Activated CD4-positive, alpha-beta T cell treated with anti-CD3 and anti-CD28 coated beads, Interleukin-10, Interleukin-2, amounts not matched to agents 100 ng/mL and 50 ng/mL, durations not matched to agents 16 hours and 8 hours (primary cell): ENCODE measurements around the gene FAM204A.
A peak's percentile ranks its signal among the peaks of the same experiment; 100 is the strongest.

ENCODE experiments used
- DNase-seq: peaks from one replicate; pipeline ENCODE4 v3.0.0-alpha.2; 2020

The FAM204A gene

GRCh38 chr10:118276727-118277126 is 65.4 kb downstream of the FAM204A start:
- DNase-seq = no peak

- no peak for DNase-seq
Observed at GRCh38 chr10:118276204-118276603, 65.9 kb downstream of the FAM204A start.

GRCh38 chr10:118273662-118274061 is 68.5 kb downstream of the FAM204A start:
- DNase-seq = no peak

- DNase-seq = no peak
Observed at GRCh38 chr10:118272767-118273166, 69.4 kb downstream of the FAM204A start.

GRCh38 chr10:118272149-118272721 is 69.9 kb downstream of the FAM204A start:
- no peak for DNase-seq

- DNase-seq = no peak
Observed at GRCh38 chr10:118271671-118272070, 70.5 kb downstream of the FAM204A start.

GRCh38 chr10:118266098-118266748 is 75.9 kb downstream of the FAM204A start:
- no peak for DNase-seq

- DNase-seq = no peak
Observed at GRCh38 chr10:118264838-118265470, 77.2 kb downstream of the FAM204A start.

- no peak for DNase-seq
Observed at GRCh38 chr10:118264252-118264651, 77.9 kb downstream of the FAM204A start.

GRCh38 chr10:118262538-118262937 is 79.6 kb downstream of the FAM204A start:
- DNase-seq = no peak

GRCh38 chr10:118259288-118259906 is 82.7 kb downstream of the FAM204A start:
- DNase-seq = peak; percentile 34

- DNase-seq = no peak
Observed at GRCh38 chr10:118258285-118258684, 83.8 kb downstream of the FAM204A start.

GRCh38 chr10:118256825-118257570 is 85.1 kb downstream of the FAM204A start:
- no peak for DNase-seq

- DNase-seq = no peak
Observed at GRCh38 chr10:118256209-118256608, 85.9 kb downstream of the FAM204A start.

- DNase-seq = no peak
Observed at GRCh38 chr10:118255355-118255754, 86.8 kb downstream of the FAM204A start.

GRCh38 chr10:118254654-118255053 is 87.5 kb downstream of the FAM204A start:
- DNase-seq = no peak

GRCh38 chr10:118253397-118253796 is 88.7 kb downstream of the FAM204A start:
- no peak for DNase-seq

GRCh38 chr10:118251791-118252190 is 90.3 kb downstream of the FAM204A start:
- no peak for DNase-seq

- no peak for DNase-seq
Observed at GRCh38 chr10:118249714-118250113, 92.4 kb downstream of the FAM204A start.
